ENCODE data around the gene PITPNM2.

Gene PITPNM2

DNA sequence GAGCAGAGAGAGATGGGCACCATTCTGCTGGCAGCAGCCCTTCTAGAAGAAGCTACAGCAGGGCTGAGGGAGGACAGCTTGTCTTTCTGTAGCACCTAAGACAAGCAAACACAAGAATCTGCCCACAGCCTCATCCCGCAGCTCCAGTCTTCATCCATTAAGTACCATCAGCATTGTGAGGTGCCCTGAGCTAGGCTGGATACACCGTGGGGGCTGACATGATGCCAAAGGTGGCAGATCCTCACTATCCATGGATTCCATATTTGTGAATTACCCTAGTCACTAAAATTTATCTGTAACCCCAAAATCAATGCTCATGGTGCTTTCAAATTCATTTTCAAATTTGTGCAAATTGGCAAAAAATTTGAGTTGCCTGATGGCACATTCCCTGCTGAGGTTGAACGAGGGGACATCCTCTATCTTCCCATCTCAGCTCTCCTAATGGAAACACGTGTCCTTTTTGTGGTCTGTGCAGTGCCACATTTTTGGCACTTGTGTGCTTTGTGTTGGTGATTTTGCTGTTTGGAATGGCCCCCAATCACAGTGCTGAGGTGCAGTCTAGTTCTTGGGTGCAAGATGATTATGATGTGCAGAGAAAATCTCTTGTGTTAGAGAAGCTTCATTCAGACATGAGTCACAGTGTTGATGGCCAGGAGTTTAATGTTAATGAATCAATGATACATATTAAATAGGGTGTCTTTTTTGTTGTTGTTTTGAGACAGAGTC is 7.0 kb downstream of the PITPNM2 start:
- DNase-seq (ENCODE audit: low spot score) = no peak

DNA sequence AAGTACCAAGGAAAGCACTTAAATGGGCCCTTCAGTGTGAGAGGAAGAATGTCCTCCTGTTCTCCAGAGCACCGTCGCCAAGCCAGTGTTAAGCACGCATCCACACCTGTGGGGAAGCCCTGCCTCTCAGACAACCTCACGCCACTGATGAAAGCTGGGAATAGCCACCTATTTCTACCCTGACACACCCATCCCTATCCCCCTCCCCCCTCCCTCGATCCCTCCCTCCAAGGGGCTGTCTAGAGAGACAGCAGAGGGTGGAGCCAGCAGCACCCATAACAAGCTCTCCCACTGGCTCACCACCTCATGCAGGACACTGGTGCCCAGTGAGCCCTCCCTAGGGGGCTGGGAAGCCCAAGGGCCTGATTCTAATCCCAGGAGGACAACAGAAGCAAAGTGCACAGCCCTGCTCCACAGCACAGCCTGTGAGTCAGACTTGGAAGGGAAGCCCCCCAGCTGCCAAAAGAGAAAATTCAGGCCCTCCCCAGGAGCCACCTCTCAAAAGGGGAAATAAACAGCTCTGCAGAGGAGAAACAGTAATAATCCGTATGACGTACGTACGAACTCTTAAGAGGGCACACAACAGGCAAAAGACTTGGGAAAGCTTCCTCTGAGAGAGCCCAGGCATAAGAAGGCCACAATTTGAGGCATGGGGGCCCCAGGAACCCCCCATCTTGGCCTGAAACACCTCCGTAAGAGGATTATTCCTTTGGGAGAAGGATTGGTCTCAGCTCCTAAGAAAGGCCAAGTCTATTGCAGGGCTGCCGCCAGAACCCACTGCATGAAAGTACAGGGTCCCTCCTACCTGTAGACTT is 7.8 kb downstream of the PITPNM2 start:
- no peak for DNase-seq (ENCODE audit: low spot score)

DNA sequence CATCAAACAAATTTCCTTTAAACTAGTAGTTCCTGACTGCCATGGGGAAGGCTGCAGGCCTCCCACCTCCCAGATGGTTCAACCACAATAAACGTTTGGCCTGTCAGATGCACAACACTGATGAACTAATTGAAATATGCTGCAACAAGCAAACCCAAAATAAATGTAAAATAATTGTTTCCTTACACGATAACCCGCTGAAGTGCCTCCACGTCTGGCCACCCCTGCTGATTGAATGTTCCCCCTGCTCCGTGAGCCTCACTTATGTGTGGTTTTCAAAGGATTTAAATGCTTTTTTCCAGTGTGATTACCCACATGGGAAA is 8.4 kb downstream of the PITPNM2 start:
- no peak for DNase-seq (ENCODE audit: low spot score)

DNA sequence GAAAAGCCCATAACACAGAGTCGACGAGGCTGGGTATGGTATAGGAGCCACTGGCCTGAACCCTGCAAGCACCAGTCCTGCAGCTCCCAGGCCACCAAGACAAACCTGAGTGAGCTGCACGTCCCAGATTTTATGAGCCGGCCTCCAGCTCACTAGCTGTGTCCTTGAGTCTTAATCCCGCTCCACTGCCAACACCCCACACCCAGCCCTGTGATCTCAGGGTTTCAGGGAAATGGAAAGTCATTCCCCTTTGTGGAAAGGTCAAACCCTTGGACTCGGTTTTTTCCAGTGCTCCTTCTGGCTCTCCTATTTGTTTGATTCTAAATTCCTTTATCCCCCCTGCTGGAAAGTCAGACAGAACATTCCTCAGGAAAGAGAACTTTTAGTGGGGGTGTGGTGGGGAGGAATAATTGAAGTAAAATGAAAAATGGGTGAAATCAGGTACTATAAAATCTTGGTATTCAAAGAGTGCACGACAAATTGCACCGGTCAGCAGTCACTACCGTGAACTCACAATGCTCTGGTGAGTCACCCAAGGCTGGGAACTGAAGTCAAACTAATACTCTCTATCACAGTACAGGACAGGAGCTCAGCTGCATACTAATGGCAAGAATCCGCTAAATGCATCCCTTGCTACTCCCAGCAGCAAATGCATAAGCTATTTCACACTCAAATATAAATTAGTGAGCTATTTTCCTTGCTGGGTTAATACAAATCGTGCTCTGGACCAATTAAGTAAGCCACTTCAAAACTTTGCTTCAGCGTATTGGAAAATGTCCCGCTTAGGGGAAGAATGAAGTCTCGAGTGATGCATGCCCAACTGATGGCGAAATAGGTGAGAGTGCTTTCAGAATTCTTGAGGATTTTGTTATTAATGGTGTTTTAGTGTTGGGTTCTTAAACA is 9.0 kb downstream of the PITPNM2 start:
- DNase-seq (ENCODE audit: low spot score) = peak; percentile 63

DNA sequence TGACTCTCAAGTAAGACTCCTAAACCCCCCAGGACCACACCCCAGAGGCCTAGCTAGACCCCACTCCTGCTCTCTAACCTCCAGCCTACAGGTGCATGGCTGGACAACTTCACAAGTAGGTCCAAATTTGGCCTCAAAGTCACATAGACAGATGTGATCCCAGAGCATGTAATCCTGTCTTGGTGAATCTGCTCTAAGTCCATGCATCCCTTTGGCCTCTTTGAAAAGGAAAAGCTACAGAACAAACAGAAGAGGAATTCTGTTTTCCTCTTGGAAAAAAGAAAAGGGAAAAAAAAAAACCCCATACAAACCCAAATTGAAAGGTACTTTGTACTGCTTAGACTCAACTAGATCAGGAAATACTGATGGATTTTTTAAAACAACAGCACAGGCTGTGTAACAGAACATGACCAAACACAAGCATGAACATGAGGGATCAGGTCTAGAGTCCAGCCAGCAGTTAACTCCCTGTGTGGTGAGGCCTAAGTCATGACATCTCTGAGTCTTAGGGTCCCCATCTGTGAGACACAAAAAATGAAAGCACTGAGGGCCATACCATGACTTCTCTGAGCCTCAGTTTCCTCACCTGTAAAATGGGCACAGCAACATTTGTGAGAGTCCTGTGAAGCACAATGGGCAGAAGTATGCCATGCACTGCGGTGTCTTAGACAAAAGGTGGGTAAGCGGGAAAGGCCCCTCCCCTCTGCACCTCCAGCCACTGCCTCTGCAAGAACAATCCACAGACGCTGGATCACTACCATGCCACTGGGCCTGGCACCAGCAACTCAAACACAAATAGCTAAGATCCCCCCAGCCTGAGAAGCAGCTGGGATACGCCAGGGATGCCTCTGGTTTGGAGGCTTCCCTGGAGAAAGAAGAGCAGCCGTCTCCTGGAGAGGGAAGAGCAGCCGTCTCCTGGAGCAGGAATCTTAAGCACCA is 9.9 kb downstream of the PITPNM2 start:
- no peak for DNase-seq (ENCODE audit: low spot score)

DNA sequence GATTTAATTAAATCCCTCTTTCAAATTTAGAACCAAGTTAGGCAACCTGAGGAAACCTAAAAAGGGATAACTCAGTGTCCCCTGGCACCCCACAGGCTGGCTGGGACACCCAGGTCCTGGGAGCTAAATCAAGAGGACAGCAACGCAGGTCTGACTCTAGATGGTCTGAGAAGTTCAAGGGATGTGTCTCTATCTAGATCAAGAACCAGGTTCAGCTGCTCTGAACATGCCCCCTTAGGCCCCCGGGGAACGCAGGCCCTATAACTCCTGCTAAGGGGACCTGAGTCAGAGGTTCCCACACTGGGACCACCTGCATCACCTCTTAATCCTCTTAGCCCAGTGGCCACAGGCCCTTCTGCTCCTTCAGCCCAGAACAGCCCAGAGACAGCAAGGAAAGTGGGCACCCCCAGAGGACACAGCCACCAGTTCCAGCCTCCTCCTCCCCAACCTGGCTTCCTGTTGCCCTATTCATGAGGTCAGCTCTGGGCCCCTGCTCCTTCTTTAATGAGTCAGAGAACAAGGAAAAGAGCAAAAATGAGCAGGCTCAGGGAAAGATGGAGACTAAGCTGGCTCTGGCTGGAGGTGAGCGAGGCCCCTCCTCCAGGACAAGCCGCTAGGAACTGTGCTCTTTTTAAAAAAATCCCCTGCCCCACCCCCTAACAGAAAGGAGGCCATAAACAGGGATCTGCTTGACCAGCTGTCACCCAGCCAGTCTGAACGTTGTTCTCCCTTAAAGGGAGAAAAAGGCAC is 10.8 kb downstream of the PITPNM2 start:
- peak; percentile 45 for DNase-seq (ENCODE audit: low spot score)

DNA sequence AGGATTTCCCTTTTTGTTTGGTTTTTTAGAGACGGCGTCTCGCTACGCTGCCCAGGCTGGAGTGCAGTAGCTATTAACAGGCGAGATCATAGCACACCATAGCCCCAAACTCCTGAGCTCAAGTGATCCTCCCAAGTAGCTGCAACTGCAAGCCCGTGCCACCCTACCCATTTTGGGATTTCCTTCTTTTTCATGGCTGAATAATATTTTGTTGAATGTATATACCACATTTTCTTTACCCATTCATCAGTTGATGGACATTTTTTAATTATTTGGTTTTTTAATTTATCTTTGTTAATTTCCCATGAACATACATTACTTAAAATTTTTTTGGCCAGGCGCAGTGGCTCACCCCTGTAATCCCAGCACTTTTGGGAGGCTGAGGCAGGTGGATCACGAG is 15.2 kb downstream of the PITPNM2 start:
- DNase-seq (ENCODE audit: low spot score) = no peak

DNA sequence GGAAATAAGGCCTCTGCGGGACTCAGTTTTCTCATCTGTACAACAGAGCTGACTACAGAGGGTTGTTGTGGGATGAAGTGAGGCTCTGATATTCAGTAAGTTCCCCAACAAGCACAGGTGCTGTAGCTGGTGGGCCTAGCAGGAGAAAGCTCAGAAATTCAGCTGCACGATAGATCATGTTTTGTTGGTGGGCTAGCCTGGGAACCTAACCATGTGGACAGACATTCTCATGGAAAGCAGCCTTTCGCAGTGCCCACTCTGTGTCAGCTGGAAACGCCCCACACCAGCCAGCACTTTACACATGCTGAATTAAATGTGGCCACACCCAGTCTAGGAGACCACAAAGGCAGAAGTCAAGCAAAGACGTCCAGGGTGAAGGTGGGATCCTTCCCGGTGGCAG is 16.1 kb downstream of the PITPNM2 start:
- no peak for DNase-seq (ENCODE audit: low spot score)

DNA sequence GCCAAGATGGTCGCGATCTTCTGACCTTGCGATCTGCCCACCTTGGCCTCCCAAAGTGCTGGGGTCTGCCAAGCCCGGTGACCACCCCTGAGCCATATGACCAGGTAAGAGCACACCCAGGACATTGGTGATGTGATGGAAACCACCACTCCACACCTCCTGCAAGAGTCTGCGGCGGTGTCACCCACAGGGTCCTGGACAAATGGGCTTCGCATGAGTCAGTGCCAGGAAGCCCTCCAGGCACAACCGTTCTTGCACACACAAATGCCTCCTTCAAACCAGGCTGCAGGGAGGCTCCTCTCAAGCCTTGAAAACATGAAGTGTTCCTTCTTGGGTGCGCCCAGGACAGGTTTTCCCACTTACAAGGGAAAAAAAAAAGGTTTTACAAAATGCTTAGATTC is 16.6 kb downstream of the PITPNM2 start:
- no peak for DNase-seq (ENCODE audit: low spot score)

DNA sequence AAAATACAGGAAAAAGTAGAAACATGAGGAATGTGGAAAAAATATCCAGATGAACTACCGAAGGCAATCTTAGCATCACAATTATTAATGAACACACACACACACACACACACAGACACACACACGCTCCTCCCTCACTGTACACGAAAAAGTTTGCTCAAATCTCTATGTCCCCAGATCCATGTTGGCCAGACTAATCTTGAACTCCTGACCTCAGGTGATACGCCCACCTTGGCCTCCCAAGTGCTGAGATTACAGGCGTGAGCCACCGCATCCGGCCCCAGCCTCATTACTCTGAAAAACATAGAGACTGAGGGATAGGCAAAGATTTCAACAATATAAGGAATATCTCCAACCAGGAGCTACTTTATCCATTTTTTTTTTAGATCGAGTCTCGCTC is 17.2 kb downstream of the PITPNM2 start:
- no peak for DNase-seq (ENCODE audit: low spot score)

DNA sequence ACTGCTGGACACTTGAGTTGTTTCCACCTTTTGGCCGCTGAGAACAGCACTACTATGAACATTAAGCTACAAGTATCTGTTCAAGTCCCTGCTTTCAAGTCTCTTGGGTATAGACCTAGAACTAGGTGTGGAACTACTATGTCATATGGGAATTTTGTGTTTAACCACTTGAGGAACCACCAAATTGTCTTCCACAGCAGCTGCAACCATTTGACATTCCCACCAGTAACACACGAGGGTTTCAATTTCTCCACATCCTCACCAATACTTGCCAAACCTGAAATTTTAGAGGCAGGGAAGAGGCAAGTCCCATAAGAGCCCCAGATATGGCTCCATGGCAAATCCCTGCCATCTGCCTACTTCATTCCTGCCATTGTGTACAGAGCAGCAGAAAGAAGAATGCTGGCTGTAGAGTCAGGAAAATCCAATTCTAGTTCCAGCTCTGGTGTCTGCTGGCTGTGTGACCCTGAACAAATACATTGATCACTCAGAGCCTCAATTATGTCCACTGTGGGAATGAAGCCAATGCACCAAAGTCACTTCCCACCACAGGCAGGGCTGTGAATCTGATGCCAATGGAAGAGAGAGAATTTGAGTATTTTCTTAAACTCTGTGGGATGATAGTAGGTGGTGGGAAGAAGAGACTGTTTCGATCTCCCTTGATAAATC is 17.8 kb downstream of the PITPNM2 start:
- no peak for DNase-seq (ENCODE audit: low spot score)

DNA sequence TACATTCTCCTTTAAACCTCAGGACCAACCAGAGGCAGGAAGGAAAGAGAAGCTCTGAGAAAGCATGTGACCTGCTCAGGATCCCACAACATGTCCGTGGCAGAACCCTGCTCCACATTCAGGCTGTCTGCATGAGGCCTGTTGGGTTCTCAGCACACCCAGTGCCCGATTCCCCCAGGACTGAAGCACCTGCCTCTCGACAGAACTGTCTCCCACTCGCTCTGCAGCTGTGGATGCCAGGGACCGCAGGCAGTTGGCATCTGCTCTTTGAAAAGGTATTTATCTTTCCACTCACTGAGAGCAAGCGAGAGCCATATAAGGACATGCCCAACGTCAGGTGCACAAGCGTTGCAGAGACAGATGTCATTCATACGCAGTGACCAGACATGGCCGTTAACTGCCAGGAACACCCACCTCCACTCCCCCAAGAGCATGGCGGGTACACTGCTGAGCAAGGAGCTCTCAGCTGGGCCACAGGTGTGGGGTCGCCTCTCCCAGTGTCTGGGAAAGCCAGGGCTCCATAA is 18.9 kb downstream of the PITPNM2 start:
- no peak for DNase-seq (ENCODE audit: low spot score)

DNA sequence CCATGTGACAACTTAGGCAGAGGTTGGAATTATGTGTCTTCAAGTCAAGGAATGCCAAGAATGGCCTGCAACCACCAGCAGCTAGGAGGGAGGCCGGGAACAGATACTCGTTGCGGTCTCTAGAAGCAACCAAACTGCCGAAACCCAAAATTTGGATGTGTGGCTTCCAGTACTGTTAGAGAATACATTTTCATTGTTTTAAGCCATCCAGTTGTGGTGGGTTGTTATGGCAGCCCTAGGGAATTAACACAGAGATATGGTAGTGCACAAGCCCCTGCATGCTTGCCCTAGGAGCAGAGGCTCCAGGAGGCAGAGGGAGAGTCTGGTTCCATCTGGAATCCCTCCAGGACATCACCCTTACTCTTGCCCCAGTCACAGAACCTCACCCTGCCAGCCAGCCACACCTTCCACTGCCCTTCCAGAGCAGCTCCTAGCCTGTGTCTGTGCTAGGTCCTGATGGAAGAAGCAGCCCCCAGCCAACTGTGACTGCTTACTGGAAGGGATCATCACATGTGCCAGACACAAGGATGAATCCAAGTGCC is 19.5 kb downstream of the PITPNM2 start:
- DNase-seq (ENCODE audit: low spot score) = no peak

DNA sequence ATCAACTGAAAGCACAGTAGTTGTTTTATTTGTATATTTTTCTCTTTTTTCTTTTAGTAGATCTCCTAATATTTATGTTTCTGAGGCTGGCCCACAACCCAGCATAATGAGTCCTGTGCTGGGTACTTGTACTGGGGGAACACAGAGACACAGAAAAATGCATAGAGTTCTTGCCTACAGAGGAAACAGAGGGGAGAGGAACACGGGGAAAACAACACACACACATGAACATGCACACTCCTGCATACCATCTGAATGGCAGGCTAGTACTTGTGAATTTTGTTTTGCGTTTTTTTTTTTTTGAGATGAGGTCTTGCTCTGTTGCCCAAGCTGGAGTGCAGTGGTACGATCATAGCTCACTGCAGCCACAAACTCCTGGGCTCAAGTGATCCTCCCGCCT is 21.3 kb downstream of the PITPNM2 start:
- no peak for DNase-seq (ENCODE audit: low spot score)

DNA sequence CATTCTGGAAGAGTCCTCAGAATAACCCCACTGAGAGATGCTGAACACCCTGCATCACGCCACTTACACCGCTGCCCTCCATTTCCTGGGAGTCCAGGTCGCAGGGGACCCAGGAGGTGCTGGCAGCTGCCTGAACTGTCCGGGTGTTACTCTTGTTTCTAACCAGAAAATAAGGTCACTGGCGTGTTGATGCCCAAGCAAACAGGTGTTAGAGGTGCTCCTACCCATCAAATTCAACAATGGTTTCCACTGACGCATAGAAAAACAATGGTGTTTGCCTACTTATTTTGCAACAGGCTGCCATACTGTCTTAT is 23.8 kb downstream of the PITPNM2 start:
- no peak for DNase-seq (ENCODE audit: low spot score)

DNA sequence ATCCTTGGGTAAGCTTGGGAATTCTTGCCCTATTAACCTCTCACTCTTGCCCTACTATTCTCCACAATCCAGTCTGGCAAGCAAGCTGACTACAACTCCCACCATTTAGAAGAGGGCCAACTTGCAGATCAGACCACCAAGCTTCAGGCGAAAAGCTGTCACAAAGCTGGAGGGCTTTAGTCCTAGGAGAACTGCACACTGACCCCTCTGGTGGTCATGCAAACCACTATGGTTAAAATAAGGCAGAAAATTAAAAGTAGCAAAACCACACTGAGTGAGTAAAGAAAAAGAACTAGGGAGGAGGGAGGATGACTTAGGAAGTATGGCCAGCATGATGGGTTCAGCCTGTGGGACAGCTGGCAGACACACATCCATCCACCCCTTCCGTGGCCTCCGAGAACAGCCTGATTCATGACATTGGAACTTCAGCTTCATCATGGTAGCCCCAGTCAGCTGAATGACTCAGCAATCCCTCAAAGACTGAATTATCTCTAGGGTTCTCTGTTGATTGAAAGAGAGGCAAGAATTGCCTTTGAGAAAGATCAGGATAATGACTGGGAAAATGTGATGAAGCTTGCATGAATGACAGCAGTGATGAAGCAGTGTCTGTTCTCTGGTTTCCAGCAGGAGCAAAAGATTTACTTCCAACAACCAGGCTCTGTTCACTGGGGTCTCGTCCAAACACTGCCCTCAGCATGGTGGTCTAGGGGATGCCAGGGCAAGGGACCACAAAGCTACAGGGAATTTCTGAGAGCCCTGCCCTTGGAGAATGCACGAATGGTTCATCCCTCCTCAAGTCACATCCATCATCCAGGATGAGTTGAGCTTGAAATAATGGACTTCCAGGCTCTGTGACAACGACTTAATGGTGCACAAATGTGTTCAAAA is 24.4 kb downstream of the PITPNM2 start:
- peak; percentile 95 for DNase-seq (ENCODE audit: low spot score)

DNA sequence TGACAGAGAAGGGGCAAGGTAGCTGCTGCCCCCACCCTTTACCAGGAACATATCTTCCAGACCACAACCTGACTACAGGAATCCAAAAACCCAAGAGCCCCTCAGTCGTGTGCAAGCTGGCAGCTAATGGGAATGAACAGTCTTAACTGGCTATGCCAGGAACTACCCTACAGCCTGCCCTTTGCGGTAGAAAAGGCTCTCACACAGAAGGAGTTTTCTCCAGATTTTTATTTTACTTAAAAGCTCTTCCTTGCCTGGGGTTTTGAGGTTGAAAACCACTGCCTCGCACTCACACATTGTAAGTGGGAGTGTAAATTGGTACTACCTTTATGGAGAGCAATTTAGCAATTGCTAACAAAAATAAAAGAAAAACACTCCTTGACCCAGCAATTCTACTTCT is 28.3 kb downstream of the PITPNM2 start:
- no peak for DNase-seq (ENCODE audit: low spot score)

DNA sequence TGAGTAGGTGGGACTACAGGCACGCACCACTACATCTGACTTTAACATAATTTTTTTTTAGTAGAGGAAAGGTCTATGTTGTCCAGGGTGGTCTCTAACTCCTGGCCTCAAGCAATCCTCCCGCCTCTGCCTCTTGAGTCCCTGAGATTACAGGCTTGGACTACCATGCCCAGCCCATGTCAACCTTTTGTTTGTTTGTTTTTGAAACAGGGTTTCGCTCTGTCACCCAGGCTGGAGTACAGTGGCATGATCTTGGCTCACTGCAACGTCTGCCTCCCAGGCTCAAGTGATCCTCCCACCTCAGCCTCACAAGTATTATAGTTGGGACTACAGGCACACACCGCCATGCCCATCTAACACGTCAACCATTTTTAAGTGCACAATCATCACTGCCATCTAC is 29.2 kb downstream of the PITPNM2 start:
- DNase-seq (ENCODE audit: low spot score) = no peak
